Lower leg skin (tissue), 4 donors: ENCODE data around the gene GRIK2. TPM values are rescaled to one million over a fixed set of nuclear protein-coding genes. Genes with fewer than 3 reads are reported as not detected.

Experiments
- DNase-seq, 2 donors: peaks; one replicate each; pipeline ENCODE4 v3.0.0-alpha.2; 2019; ENCODE audit warnings: low spot score in 2 of 2
- H3K4me3 ChIP-seq: fragments of 200-600 bp; sonication (generic); 2 replicates; pipeline ENCODE4 v1.5.1; 2017; ENCODE audit warnings: mild to moderate bottlenecking, low read depth; ENCODE audit not compliant: poor library complexity, severe bottlenecking
- POLR2A ChIP-seq, 2 donors: fragments of 450-650 bp; IDR thresholded peaks; one replicate each; pipeline ENCODE4 v1.6.1; 2016 to 2017; ENCODE audit warnings: antibody characterized with exemption in 2 of 2, mild to moderate bottlenecking in 1 of 2, moderate library complexity in 1 of 2
- WGBS, 2 donors: methylation state at CpG; one replicate each; pipeline ENCODE4 v1.1.5; 2018; 5-methylcytosine and 5-hydroxymethylcytosine counted together
- intact Hi-C: fragments of 100-400 bp; cut with DNase I; formaldehyde crosslinking; loops from one replicate; pipeline ENCODE4 v1.15.0; 2023; ENCODE audit warnings: low total_unique reads
- total RNA-seq, 4 donors: library from RNA; depleted of rRNA; stranded (reverse); fragments of >200 nt; gene quantifications; one replicate each; pipeline ENCODE4 v1.1.0, GENCODE V29; 2016
- TF ChIP-seq, protein P1 (sequence below), 3 donors: fragments of 450-650 bp; IDR thresholded peaks; one replicate each; pipeline ENCODE4 v1.5.1; 2016; ENCODE audit warnings: antibody characterized with exemption in 3 of 3, mild to moderate bottlenecking in 3 of 3, moderate library complexity in 2 of 3

Gene GRIK2
- total RNA-seq, 4 donors from 2014 or later: 0.04 to 2.0 (median 0.60) TPM

GRCh38 chr6:101686653-101687052 is 293.1 kb downstream of the GRIK2 start:
- no peak for DNase-seq
- WGBS, 2 donors: 90 to 91% methylated on average over 3 of the region's 3 CpGs
- no peak for TF ChIP-seq POLR2A (IDR thresholded peaks at IDR 0.05)
- TF ChIP-seq, protein P1, sequence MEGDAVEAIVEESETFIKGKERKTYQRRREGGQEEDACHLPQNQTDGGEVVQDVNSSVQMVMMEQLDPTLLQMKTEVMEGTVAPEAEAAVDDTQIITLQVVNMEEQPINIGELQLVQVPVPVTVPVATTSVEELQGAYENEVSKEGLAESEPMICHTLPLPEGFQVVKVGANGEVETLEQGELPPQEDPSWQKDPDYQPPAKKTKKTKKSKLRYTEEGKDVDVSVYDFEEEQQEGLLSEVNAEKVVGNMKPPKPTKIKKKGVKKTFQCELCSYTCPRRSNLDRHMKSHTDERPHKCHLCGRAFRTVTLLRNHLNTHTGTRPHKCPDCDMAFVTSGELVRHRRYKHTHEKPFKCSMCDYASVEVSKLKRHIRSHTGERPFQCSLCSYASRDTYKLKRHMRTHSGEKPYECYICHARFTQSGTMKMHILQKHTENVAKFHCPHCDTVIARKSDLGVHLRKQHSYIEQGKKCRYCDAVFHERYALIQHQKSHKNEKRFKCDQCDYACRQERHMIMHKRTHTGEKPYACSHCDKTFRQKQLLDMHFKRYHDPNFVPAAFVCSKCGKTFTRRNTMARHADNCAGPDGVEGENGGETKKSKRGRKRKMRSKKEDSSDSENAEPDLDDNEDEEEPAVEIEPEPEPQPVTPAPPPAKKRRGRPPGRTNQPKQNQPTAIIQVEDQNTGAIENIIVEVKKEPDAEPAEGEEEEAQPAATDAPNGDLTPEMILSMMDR (IDR thresholded peaks at IDR 0.05): no peak
- intact Hi-C loops: no loop called here
- H3K4me3 ChIP-seq: no peak overlapping the region

DNA sequence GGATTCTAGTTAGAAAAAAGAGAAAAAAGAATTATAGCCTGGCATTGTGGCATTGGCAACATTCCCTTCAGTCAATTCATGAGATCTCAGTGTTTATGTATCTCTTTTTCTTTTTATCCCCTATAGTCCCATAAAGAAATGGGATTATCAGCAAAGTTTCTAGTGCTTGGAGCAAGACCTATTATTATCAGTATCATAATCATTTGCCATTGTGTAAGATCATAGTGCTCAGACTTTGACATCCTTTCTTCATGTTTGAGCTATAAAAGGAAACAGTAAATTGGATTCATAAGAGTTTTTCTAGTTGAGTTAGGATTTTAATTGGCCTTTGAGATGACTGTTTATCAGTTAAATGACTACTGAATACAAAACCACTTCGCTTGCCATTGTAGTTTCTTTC is 295.6 kb downstream of the GRIK2 start:
- intact Hi-C loops: no loop called here

GRCh38 chr6:101689695-101690094 is 296.2 kb downstream of the GRIK2 start:
- no peak for TF ChIP-seq POLR2A (IDR thresholded peaks at IDR 0.05)
- TF ChIP-seq, protein P1 (IDR thresholded peaks at IDR 0.05): no peak
- WGBS, 2 donors: 91 to 92% methylated on average over 2 of the region's 2 CpGs
- no peak for DNase-seq
- H3K4me3 ChIP-seq: no peak overlapping the region
- intact Hi-C loops: no loop called here

More for the DNA sequence above, 295.6 kb downstream of the GRIK2 start:
- H3K4me3 ChIP-seq: no peak overlapping the region
- no peak for TF ChIP-seq POLR2A (IDR thresholded peaks at IDR 0.05)
- TF ChIP-seq, protein P1 (IDR thresholded peaks at IDR 0.05): no peak
- no peak for DNase-seq
- WGBS, 2 donors: 81 to 85% methylated on average over 1 of the region's 1 CpG

GRCh38 chr6:101700655-101701054 is 307.1 kb downstream of the GRIK2 start:
- WGBS, 2 donors: 62 to 63% methylated on average over 3 of the region's 3 CpGs
- DNase-seq: no peak
- intact Hi-C loops: no loop called here
- no peak for TF ChIP-seq POLR2A (IDR thresholded peaks at IDR 0.05)
- TF ChIP-seq, protein P1 (IDR thresholded peaks at IDR 0.05): no peak
- H3K4me3 ChIP-seq: no peak overlapping the region

- no peak overlapping the region for H3K4me3 ChIP-seq
- WGBS, 2 donors: 88 to 90% methylated on average over 2 of the region's 2 CpGs
- no peak for DNase-seq
- intact Hi-C loops: no loop called here
- TF ChIP-seq, protein P1 (IDR thresholded peaks at IDR 0.05): no peak
- no peak for TF ChIP-seq POLR2A (IDR thresholded peaks at IDR 0.05)
Measured at GRCh38 chr6:101703311-101703710, 309.8 kb downstream of the GRIK2 start.

GRCh38 chr6:101705866-101706265 is 312.4 kb downstream of the GRIK2 start:
- no peak overlapping the region for H3K4me3 ChIP-seq
- intact Hi-C loops: no loop called here
- TF ChIP-seq, protein P1 (IDR thresholded peaks at IDR 0.05): no peak
- TF ChIP-seq POLR2A (IDR thresholded peaks at IDR 0.05): no peak
- no peak for DNase-seq
